MCF 10A (cell line): ENCODE data around the gene TXNDC2. TPM values are rescaled to one million over a fixed set of nuclear protein-coding genes. Genes with fewer than 3 reads are reported as not detected.
"Not testable (repeated sequence)": the region's sequence is repeated elsewhere in the genome, so short reads cannot be mapped to it uniquely, and the experiment has no call there.

Experiments
- BruUV-seq: library from RNA; stranded (reverse); fragments of 400-500 nt; replicated peaks from 2 replicates; lab custom pipeline; 2021; lab: Mats Ljungman, UMichigan
- CTCF ChIA-PET: fragments of 300-600 bp; sonication (Branson Sonifier 250); formaldehyde crosslinking; extraction: SDS; loops from one replicate; lab custom pipeline; 2021; ENCODE audit warnings: antibody characterized with exemption, inconsistent platforms; lab: Yijun Ruan, JAX
- POLR2A ChIA-PET: fragments of 300-600, 350-650 bp; sonication (Branson Sonifier 250); formaldehyde crosslinking; extraction: SDS; loops from one replicate; lab custom pipeline; 2020; ENCODE audit warnings: antibody characterized with exemption, inconsistent platforms; lab: Yijun Ruan, JAX
- DNase-seq: peaks from one replicate; pipeline ENCODE4 v3.0.0-alpha.2; 2018; ENCODE audit not compliant: unreplicated experiment
- H3K27ac Mint-ChIP-seq: one replicate; pipeline ENCODE4 v1.8.0; 2022; ENCODE audit warnings: mild to moderate bottlenecking, low read depth, mixed read lengths; ENCODE audit not compliant: unreplicated experiment
- H3K27me3 Mint-ChIP-seq: one replicate; pipeline ENCODE4 v1.8.0; 2022; ENCODE audit warnings: mixed read lengths; ENCODE audit not compliant: insufficient read depth, unreplicated experiment
- H3K36me3 Mint-ChIP-seq: one replicate; pipeline ENCODE4 v1.8.0; 2022; ENCODE audit warnings: mild to moderate bottlenecking, moderate library complexity, mixed read lengths; ENCODE audit not compliant: insufficient read depth, unreplicated experiment
- H3K4me1 Mint-ChIP-seq: one replicate; pipeline ENCODE4 v1.8.0; 2022; ENCODE audit warnings: mixed read lengths; ENCODE audit not compliant: insufficient read depth, unreplicated experiment
- H3K4me3 Mint-ChIP-seq: one replicate; pipeline ENCODE4 v1.8.0; 2022; ENCODE audit warnings: mild to moderate bottlenecking, moderate library complexity, mixed read lengths; ENCODE audit not compliant: unreplicated experiment
- H3K9me3 Mint-ChIP-seq: one replicate; pipeline ENCODE4 v1.8.0; 2022; ENCODE audit warnings: mixed read lengths; ENCODE audit not compliant: unreplicated experiment
- CTCF ChIP-seq: fragments of 200-600 bp; IDR thresholded peaks from one replicate; pipeline ENCODE4 v1.8.0; 2022; ENCODE audit warnings: antibody characterized with exemption, mild to moderate bottlenecking; ENCODE audit not compliant: unreplicated experiment
- intact Hi-C: fragments of 100-400 bp; cut with micrococcal nuclease; formaldehyde crosslinking; loops from 2 replicates; pipeline ENCODE4 v1.14.1; 2022
- total RNA-seq: library from RNA; stranded (reverse); gene quantifications from 2 replicates; pipeline ENCODE4 v1.2.3, GENCODE V29; 2022

The TXNDC2 gene
- total RNA-seq, 1 experiment from 2014 or later, result not detected

GRCh38 chr18:9910661-9911060 is 24.9 kb downstream of the TXNDC2 start:
- ChIA-PET CTCF (no interaction called here), POLR2A (interaction anchor here (0.6 kb wide), 1 partner anchor 41 kb away, joined by 3 read pairs; no protein-coding TSS in a partner anchor)
- H3K27me3 Mint-ChIP-seq, result no peaks in the 10 kb centered on the region
- no peak overlapping the region for H3K27ac Mint-ChIP-seq
- BruUV-seq, result no TSS peak
- no peaks in the 10 kb centered on the region for H3K36me3 Mint-ChIP-seq
- intact Hi-C loops, result loop anchor here (10.0 kb wide), 3 partner anchors 136 to 296 kb away; partner anchors contain the start of gene PPP4R1
- peak; percentile 17 for DNase-seq
- no peaks in the 10 kb centered on the region for H3K9me3 Mint-ChIP-seq
- H3K4me1 Mint-ChIP-seq, result peaks cover 8% of the 10 kb centered on the region
- no peak for TF ChIP-seq CTCF
- no peak overlapping the region for H3K4me3 Mint-ChIP-seq

- intact Hi-C loops, result loop anchor here (10.0 kb wide), 3 partner anchors 136 to 296 kb away; partner anchors contain the start of gene PPP4R1
- Mint-ChIP-seq H3K9me3 (no peaks in the 10 kb centered on the region), H3K4me3 (no peak overlapping the region), H3K36me3 (no peaks in the 10 kb centered on the region), H3K4me1 (peaks cover 8% of the 10 kb centered on the region), H3K27ac (no peak overlapping the region), H3K27me3 (no peaks in the 10 kb centered on the region)
- DNase-seq, result no peak
- TF ChIP-seq CTCF, result no peak
- BruUV-seq, result no TSS peak
- CTCF ChIA-PET, result no interaction called here
- POLR2A ChIA-PET, result interaction anchor here (0.7 kb wide), 1 partner anchor 339 kb away, joined by 3 read pairs; no protein-coding TSS in a partner anchor
Observed at GRCh38 chr18:9911226-9911625, 25.5 kb downstream of the TXNDC2 start.

GRCh38 chr18:9912285-9912684 is 26.5 kb downstream of the TXNDC2 start:
- H3K4me3 Mint-ChIP-seq, H3K36me3 Mint-ChIP-seq, CTCF ChIA-PET, H3K27me3 Mint-ChIP-seq, H3K27ac Mint-ChIP-seq, DNase-seq, H3K9me3 Mint-ChIP-seq, BruUV-seq: not testable (repeated sequence)
- POLR2A ChIA-PET, result interaction anchor here (1.1 kb wide), 1 partner anchor 116 kb away, joined by 3 read pairs; no protein-coding TSS in a partner anchor
- intact Hi-C loops, result loop anchor here (10.0 kb wide), 3 partner anchors 137 to 297 kb away; partner anchors contain the start of gene PPP4R1
- peaks cover 13% of the 10 kb centered on the region for H3K4me1 Mint-ChIP-seq

- TF ChIP-seq CTCF, result no peak
- Mint-ChIP-seq H3K36me3 (no peaks in the 10 kb centered on the region), H3K27me3 (no peaks in the 10 kb centered on the region), H3K4me1 (peaks cover 13% of the 10 kb centered on the region), H3K27ac (peak overlapping the region; percentile 86), H3K4me3 (peak overlapping the region; percentile 91), H3K9me3 (no peaks in the 10 kb centered on the region)
- ChIA-PET POLR2A (interaction anchor here (0.7 to 3.6 kb wide), 47 partner anchors 8 to 1939 kb away, joined by 3 to 57 read pairs (median 6); partner anchors contain the start of gene NAPG), CTCF (interaction anchor here (0.6 to 1.2 kb wide), 2 partner anchors 43 to 396 kb away, joined by 3 to 4 read pairs; no protein-coding TSS in a partner anchor)
- BruUV-seq, result no TSS peak
- DNase-seq, result no peak
- intact Hi-C loops, result loop anchor here (10.0 kb wide), 3 partner anchors 138 to 298 kb away; partner anchors contain the start of gene PPP4R1
Observed at GRCh38 chr18:9913151-9913525, 27.4 kb downstream of the TXNDC2 start.
